Stimulated activated CD4-positive, alpha-beta T cell treated with anti-CD3 and anti-CD28 coated beads, Interleukin-12 subunit alpha, Interleukin-12 subunit beta, amount 100 ng/mL, for 48 hours (primary cell): Measurements from ENCODE around the gene CYP4F3.
A peak's percentile ranks its signal among the peaks of the same experiment; 100 is the strongest.
"Not testable (repeated sequence)": the region's sequence is repeated elsewhere in the genome, so short reads cannot be mapped to it uniquely, and the experiment has no call there.

Experiments used
- DNase-seq, 3 donors: peaks; one replicate each; pipeline ENCODE4 v3.0.0-alpha.2; 2020; ENCODE audit warnings: low read depth in 2 of 3, low spot score in 1 of 3

CYP4F3 gene

DNA sequence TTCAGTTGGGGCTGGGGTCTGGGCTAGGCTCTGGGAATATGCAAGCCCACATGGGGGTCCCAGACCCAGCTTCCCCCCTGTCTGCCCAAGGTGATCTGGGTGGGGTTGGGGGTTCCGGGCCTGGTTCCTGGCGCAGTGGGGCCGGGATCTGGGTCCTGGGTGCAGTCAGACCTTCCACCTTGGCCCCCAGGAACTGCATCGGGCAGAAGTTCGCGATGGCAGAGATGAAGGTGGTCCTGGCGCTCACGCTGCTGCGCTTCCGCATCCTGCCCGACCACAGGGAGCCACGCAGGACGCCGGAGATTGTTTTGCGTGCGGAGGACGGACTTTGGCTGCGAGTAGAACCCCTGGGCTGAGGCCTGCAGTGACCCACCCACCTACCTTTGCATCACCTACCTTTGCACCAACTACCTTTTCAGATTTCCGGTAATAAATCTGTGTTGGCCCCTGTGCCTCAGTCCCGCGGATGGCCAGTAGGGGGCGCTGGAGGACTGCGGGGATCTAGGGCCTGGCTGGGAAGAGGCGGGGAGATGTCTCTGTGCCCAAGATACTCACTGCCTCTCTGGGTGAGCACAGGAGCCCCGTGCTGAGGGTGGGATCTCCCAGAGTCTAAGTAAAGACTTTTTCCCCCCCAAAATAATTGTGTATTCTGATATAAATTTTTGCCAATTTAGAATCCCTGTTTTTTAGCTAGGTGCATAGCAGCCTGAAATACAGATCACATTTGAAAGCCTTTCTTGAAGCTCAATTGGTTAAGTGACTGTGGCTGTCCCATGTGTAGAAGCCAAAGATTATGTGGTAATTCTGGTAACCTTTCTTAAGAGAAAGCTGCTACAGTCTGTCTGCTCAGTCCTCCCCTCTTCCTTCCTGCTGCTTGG is 11.5 kb upstream of the CYP4F3 start:
- DNase-seq: peak; percentile 73 to 96 (median 81)

DNA sequence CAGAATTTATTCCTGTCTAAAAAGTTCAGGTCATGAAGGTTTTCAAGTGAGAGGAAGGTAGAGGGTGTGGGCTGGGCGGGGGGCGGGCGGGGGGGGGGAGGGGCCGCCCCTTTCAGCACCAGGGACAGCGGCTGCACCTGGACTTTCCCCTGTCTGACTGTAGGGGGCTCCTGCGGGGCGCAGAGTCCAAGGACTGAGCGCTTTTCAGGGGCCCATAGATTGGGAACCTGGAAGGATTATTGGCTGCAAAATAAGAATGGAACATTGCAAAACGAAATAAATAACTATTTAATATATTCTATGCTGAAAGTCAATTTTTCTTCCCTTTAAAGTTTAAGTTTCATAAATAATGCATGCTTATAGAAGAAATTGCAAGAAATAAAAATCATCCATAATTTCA is 8.9 kb upstream of the CYP4F3 start:
- DNase-seq: peak in 1 of 3 donors; percentile 23

DNA sequence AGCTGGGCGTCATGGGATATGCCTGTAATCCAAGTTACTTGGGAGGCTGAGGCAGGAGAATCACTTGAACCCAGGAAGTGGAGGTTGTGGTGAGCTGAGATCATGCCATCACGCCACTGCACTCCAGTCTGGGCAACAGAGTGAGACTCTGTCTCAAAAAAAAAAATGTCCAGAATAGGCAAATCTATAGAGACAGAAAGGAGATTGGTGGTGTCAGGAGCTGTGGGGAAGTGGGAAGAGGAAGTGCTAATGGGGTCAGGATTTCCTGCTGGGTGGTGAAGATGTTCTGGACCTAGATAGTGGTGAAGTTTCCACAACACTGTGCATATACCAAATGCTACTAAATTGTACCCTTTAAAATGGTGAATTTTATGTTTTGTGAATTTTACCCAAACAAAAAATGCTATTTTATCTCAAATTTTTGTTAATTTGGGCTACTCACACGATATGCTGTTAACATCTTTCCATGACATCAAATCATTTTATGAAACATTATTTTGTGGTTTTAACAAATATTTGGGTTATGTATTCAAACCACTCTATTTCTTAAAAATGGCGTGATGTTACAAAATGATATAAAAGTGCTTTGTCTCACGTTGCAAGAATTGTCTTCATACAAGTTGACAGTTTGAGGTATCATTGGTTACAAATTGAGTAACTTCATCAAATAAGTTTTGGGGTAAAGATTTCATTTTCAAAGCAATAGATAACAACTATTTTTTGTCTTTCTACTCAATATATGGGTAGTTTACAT is 7.4 kb upstream of the CYP4F3 start:
- no peak for DNase-seq

- DNase-seq: no peak
Observed at GRCh38 chr19:15634105-15634504, 6.6 kb upstream of the CYP4F3 start.

GRCh38 chr19:15635016-15635805 is 5.5 kb upstream of the CYP4F3 start:
- no peak for DNase-seq

GRCh38 chr19:15636026-15636425 is 4.7 kb upstream of the CYP4F3 start:
- DNase-seq: no peak

DNA sequence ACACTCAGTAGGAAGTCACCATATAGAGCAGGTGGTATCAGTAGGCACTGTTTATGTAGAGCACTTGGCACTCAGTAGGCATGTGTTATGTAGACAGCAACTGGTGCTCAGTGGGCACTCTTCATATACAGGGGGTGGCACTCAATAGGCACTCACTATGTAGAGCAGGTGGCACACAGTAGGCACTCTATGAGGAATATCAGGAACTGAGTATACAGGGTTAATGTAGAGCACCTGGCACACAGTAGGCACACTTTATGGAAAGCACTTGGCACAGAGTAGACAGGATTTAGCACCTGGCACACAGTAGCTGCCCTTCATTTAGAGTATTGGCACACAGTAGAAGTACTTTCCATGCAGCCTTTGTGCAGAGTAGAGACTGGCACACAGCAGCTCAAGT is 1.1 kb upstream of the CYP4F3 start:
- no peak for DNase-seq

- no peak for DNase-seq
Observed at GRCh38 chr19:15640904-15641597, 354 bp downstream of the CYP4F3 start.

DNA sequence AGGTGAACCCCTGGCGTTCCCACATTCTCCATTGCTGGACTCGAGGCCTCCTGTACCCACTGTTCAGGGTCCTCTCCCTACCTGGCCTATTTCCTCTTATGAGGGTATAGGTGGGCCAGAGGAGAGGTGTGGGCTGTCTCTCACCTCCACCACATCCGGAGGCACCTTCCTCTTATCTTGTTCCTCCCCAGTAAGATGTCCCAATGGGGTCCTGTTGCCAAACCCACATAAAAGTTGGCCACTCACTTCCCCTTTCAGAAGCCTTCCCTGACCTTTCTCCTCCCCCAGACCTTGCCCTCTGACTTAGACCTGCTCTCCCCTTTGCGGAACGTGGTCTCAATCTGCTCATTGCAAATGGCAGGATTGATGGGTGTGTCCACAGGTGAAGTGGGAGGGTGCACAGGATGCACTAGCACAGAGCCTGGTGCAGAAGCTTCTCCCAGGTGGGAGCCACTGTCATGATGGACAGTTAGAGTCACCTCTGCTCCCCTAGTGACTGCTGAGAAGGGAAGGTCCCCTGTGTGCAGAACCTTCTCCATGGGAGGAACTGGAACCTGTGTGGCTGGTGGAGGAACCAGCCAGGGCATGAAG is 1.3 kb downstream of the CYP4F3 start:
- no peak for DNase-seq

DNA sequence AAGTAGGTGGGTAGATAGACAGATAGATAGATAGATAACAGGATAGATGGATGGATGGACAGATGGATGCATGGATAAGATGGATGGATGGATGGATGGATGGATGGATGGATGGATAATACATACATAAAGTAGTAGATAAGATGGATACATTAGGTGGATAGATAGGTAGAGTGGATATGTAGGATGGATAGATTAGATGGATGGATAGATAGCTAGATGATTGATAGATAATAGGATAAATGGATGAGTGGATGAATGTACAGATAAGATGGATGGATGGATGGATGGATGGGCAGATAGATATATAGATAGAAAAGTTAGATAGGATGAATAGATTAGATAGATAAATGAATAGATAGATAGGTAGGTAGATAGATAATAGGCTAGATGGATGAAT is 2.1 kb downstream of the CYP4F3 start:
- no peak for DNase-seq

GRCh38 chr19:15643387-15643786 is 2.7 kb downstream of the CYP4F3 start:
- DNase-seq: no peak

- DNase-seq: no peak
Observed at GRCh38 chr19:15644066-15644741, 3.5 kb downstream of the CYP4F3 start.

DNA sequence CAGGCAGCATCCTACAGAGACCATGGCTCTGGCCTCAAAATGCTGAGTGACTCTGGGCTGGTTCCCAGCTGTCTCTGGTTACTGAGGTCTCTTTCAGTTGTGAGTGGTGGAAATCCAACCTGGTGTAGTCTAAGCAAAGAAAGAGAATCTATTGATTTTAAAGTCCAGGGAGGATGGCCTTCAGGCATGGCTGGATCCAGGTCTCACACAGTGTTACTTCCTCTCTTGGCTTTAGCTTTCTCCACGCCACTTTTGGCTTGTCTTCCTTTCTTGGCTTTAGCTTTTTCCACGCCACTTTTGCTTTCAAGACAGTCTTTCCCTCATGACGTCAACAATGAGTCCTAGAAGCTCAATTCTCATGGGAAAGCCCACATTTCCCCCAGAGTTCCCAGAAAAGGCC is 4.1 kb downstream of the CYP4F3 start:
- DNase-seq: no peak

DNA sequence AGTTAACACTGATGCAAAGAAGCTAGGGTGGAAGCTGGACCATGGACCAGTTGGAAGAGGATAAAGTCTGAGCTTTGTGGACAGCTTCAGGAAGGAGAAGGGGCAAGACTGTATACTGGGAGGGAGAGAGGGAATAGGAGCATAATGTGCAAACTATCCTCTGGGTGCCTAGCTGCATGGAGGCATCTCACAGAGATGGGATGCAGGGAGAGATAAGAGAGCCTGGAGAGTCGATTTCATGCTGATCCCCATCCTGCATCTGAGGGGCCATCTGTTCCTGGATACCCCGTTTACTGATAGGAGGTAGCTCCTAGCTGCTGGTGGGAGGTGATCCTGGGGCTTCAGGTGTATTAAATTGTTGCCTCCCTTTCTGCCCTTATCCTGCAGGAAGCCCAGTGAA is 8.8 kb downstream of the CYP4F3 start:
- no peak for DNase-seq

DNA sequence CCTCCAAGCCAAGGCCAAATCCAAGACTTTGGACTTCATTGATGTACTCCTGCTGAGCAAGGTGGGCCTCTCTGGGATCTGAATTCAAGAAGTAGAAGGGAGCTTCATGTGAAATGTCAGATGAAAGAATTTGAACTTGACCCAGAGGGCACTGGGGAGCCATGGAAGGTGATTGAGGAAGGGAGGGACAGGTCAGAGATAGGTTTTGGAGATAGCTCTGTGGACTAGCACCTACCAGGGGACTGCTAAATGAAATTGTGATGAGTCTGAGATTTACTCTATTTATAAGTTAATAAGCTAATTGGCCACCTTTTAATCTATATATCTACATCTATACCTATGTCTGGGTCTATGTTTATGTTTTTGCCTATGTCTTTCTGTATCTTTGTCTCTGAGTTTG is 9.4 kb downstream of the CYP4F3 start:
- DNase-seq: not testable (repeated sequence)

DNA sequence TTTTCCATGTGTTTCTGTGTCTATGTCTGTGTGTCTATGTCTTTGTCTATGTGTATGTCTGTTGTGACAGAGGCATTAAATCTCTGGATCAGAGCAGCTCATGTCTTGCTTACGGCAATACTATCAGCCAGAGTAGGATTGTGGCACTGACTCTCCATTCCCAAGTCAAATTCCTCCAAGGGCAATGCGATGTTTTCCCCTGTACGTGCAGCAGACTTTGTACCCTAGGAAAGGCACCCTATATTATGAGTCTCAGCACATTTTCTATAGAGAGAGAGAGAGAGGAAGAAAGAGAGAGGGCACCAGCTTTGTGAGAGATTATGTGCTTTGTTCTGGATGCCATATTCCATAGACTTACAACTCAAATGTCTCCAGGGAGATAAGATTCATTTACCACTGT is 11.1 kb downstream of the CYP4F3 start:
- no peak for DNase-seq

- no peak for DNase-seq
Observed at GRCh38 chr19:15652559-15653278, 12.0 kb downstream of the CYP4F3 start.

DNA sequence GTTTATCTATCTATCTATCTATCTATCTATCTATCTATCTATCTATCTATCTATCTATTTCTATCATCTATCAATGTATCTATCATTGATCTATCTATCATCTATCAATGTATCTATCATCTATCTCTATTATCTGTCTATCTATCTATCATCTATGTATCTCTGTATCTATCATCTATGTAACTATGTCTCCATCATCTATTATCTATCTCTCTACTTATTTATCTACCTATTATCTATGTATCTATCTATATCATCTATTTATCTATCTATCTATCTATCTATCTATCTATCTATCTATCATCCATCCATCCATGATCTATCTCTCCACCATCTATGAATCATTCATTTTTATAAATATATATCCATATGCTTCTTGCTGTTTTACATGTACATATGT is 15.8 kb downstream of the CYP4F3 start:
- DNase-seq: no peak

GRCh38 chr19:15663247-15663646 is 22.6 kb downstream of the CYP4F3 start:
- no peak for DNase-seq
